ENCODE data around the gene SLC36A1.

Gene SLC36A1

GRCh38 chr5:151534350-151534749 is 86.9 kb downstream of the SLC36A1 start:
- DNase-seq (ENCODE audit: low read depth): no peak
- no peak for TF ChIP-seq MAX (IDR thresholded peaks at IDR 0.05; ENCODE audit: low read depth, low read length)
- no peak for TF ChIP-seq CTCF (IDR thresholded peaks at IDR 0.05; ENCODE audit: low read depth, low read length)
- TF ChIP-seq MYC (IDR thresholded peaks at IDR 0.05; ENCODE audit: low read depth, low read length): no peak
- no peak for TF ChIP-seq POLR2A (IDR thresholded peaks at IDR 0.05; ENCODE audit: extremely low read depth, insufficient read length)
- H3K4me3 ChIP-seq (ENCODE audit: low read depth, low read length): no peak overlapping the region

- TF ChIP-seq MAX (IDR thresholded peaks at IDR 0.05; ENCODE audit: low read depth, low read length) (no peak), POLR2A (IDR thresholded peaks at IDR 0.05; ENCODE audit: extremely low read depth, insufficient read length) (no peak), MYC (IDR thresholded peaks at IDR 0.05; ENCODE audit: low read depth, low read length) (no peak), CTCF (IDR thresholded peaks at IDR 0.05; ENCODE audit: low read depth, low read length) (no peak)
- DNase-seq (ENCODE audit: low read depth): no peak
- H3K4me3 ChIP-seq (ENCODE audit: low read depth, low read length): no peak overlapping the region
Observed at GRCh38 chr5:151537044-151537443, 89.6 kb downstream of the SLC36A1 start.

GRCh38 chr5:151541571-151541970 is 94.2 kb downstream of the SLC36A1 start:
- no peak for DNase-seq (ENCODE audit: low read depth)
- TF ChIP-seq MAX (IDR thresholded peaks at IDR 0.05; ENCODE audit: low read depth, low read length): no peak
- no peak for TF ChIP-seq MYC (IDR thresholded peaks at IDR 0.05; ENCODE audit: low read depth, low read length)
- TF ChIP-seq CTCF (IDR thresholded peaks at IDR 0.05; ENCODE audit: low read depth, low read length): no peak
- TF ChIP-seq POLR2A (IDR thresholded peaks at IDR 0.05; ENCODE audit: extremely low read depth, insufficient read length): no peak
- H3K4me3 ChIP-seq (ENCODE audit: low read depth, low read length): no peak overlapping the region

Measured in NB4 (cell line).